Measurements from ENCODE around the gene PLEKHG3.

PLEKHG3 gene

GRCh38 chr14:64732536-64733120, 28.4 kb downstream of the PLEKHG3 start:
- no peak overlapping the region for H3K4me3 ChIP-seq (ENCODE audit: control insufficient read depth, low read depth, low read length)
- no peak for DNase-seq (ENCODE audit: low read depth)
- no peak for TF ChIP-seq CTCF (conservative IDR thresholded peaks at IDR 0.05; ENCODE audit: control insufficient read depth, insufficient read depth, low read depth, low read length)

GRCh38 chr14:64733321-64733720, 29.1 kb downstream of the PLEKHG3 start:
- H3K4me3 ChIP-seq (ENCODE audit: control insufficient read depth, low read depth, low read length), result no peak overlapping the region
- no peak for TF ChIP-seq CTCF (conservative IDR thresholded peaks at IDR 0.05; ENCODE audit: control insufficient read depth, insufficient read depth, low read depth, low read length)
- DNase-seq (ENCODE audit: low read depth), result no peak

- TF ChIP-seq CTCF (conservative IDR thresholded peaks at IDR 0.05; ENCODE audit: control insufficient read depth, insufficient read depth, low read depth, low read length), result no peak
- no peak overlapping the region for H3K4me3 ChIP-seq (ENCODE audit: control insufficient read depth, low read depth, low read length)
- DNase-seq (ENCODE audit: low read depth), result no peak
Measured at GRCh38 chr14:64733899-64734298, 29.7 kb downstream of the PLEKHG3 start.

GRCh38 chr14:64734990-64735389, 30.8 kb downstream of the PLEKHG3 start:
- H3K4me3 ChIP-seq (ENCODE audit: control insufficient read depth, low read depth, low read length), result no peak overlapping the region
- TF ChIP-seq CTCF (conservative IDR thresholded peaks at IDR 0.05; ENCODE audit: control insufficient read depth, insufficient read depth, low read depth, low read length), result no peak
- DNase-seq (ENCODE audit: low read depth), result no peak

GRCh38 chr14:64736271-64737169, 32.3 kb downstream of the PLEKHG3 start:
- TF ChIP-seq CTCF (conservative IDR thresholded peaks at IDR 0.05; ENCODE audit: control insufficient read depth, insufficient read depth, low read depth, low read length), result no peak
- no peak for DNase-seq (ENCODE audit: low read depth)
- H3K4me3 ChIP-seq (ENCODE audit: control insufficient read depth, low read depth, low read length), result no peak overlapping the region

- no peak for TF ChIP-seq CTCF (conservative IDR thresholded peaks at IDR 0.05; ENCODE audit: control insufficient read depth, insufficient read depth, low read depth, low read length)
- DNase-seq (ENCODE audit: low read depth), result no peak
- H3K4me3 ChIP-seq (ENCODE audit: control insufficient read depth, low read depth, low read length), result no peak overlapping the region
Measured at GRCh38 chr14:64737391-64738280, 33.4 kb downstream of the PLEKHG3 start.
